HepG2 (cell line): ENCODE measurements around the gene SMIM41.

ENCODE experiments used
- ARID3A ChIP-seq: IDR thresholded peaks from 2 replicates; pipeline ENCODE4 v1.6.1; 2012; ENCODE audit warnings: low read depth, low read length, improper control_type of control experiment
- CTCF ChIP-seq: sonication (generic); formaldehyde crosslinking; IDR thresholded peaks from 2 replicates; pipeline ENCODE4 v1.5.0; 2020; ENCODE audit warnings: mild to moderate bottlenecking, missing genetic modification reagents, moderate library complexity
- FOXM1 ChIP-seq: sonication (generic); formaldehyde crosslinking; IDR thresholded peaks from 2 replicates; pipeline ENCODE4 v1.5.0; 2020; ENCODE audit warnings: missing genetic modification reagents
- GMEB1 ChIP-seq: sonication (generic); formaldehyde crosslinking; IDR thresholded peaks from 2 replicates; pipeline ENCODE4 v1.5.1; 2020; ENCODE audit warnings: missing genetic modification reagents, mild to moderate bottlenecking, borderline replicate concordance
- MTA1 ChIP-seq: sonication (generic); formaldehyde crosslinking; IDR thresholded peaks from 2 replicates; pipeline ENCODE4 v1.4.0; 2020; ENCODE audit warnings: missing genetic modification reagents, mild to moderate bottlenecking, borderline replicate concordance
- NR1H2 ChIP-seq: sonication (generic); formaldehyde crosslinking; IDR thresholded peaks from 2 replicates; pipeline ENCODE4 v1.8.1; 2022; ENCODE audit warnings: low read depth, missing genetic modification reagents, borderline replicate concordance
- SIN3B ChIP-seq: fragments of 150-350 bp; IDR thresholded peaks from 2 replicates; pipeline ENCODE4 v1.6.1; 2014; ENCODE audit warnings: low read length
- ZNF44 ChIP-seq: sonication (generic); formaldehyde crosslinking; IDR thresholded peaks from 2 replicates; pipeline ENCODE4 v1.5.1; 2020; ENCODE audit warnings: mild to moderate bottlenecking, missing genetic modification reagents
- ZNF460 ChIP-seq: sonication (generic); formaldehyde crosslinking; IDR thresholded peaks from 2 replicates; pipeline ENCODE4 v1.5.1; 2020; ENCODE audit warnings: missing genetic modification reagents, mild to moderate bottlenecking, borderline replicate concordance
- ZNF747 ChIP-seq: sonication (generic); formaldehyde crosslinking; IDR thresholded peaks from 2 replicates; pipeline ENCODE4 v1.8.1; 2023; ENCODE audit warnings: missing genetic modification reagents, mild to moderate bottlenecking, borderline replicate concordance

- TF ChIP-seq FOXM1 (CRISPR knock-in tag) (no peak), CTCF (no peak), ARID3A (no peak), NR1H2 (CRISPR knock-in tag) (no peak), ZNF460 (CRISPR knock-in tag) (no peak), SIN3B (no peak), ZNF44 (no peak), GMEB1 (no peak), ZNF747 (CRISPR knock-in tag) (no peak), MTA1 (CRISPR knock-in tag) (no peak)
Observed at GRCh38 chr12:52049688-52050087, 29.8 kb upstream of the SMIM41 start.
